ENCODE measurements around the gene LGI1. TPM values are rescaled to one million over a fixed set of nuclear protein-coding genes. Genes with fewer than 3 reads are reported as not detected.
"Not testable (repeated sequence)": the region's sequence is repeated elsewhere in the genome, so short reads cannot be mapped to it uniquely, and the experiment has no call there.

The LGI1 gene
- total RNA-seq, 1 donor from 2014 or later: 0.13 TPM

GRCh38 chr10:93820434-93820833 lies 62.7 kb downstream of the LGI1 start:
- TF ChIP-seq, protein P1, sequence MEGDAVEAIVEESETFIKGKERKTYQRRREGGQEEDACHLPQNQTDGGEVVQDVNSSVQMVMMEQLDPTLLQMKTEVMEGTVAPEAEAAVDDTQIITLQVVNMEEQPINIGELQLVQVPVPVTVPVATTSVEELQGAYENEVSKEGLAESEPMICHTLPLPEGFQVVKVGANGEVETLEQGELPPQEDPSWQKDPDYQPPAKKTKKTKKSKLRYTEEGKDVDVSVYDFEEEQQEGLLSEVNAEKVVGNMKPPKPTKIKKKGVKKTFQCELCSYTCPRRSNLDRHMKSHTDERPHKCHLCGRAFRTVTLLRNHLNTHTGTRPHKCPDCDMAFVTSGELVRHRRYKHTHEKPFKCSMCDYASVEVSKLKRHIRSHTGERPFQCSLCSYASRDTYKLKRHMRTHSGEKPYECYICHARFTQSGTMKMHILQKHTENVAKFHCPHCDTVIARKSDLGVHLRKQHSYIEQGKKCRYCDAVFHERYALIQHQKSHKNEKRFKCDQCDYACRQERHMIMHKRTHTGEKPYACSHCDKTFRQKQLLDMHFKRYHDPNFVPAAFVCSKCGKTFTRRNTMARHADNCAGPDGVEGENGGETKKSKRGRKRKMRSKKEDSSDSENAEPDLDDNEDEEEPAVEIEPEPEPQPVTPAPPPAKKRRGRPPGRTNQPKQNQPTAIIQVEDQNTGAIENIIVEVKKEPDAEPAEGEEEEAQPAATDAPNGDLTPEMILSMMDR (IDR thresholded peaks at IDR 0.05; ENCODE audit: unreplicated experiment): no peak
- Mint-ChIP-seq H3K4me1 (peaks cover 18% of the 10 kb centered on the region), H3K27me3 (ENCODE audit: low read depth) (peaks cover 24% of the 10 kb centered on the region), H3K4me3 (no peak overlapping the region), H3K36me3 (no peaks in the 10 kb centered on the region), H3K27ac (no peak overlapping the region), H3K9me3 (peaks cover 4% of the 10 kb centered on the region)
- no peak for DNase-seq (ENCODE audit: low spot score in 2 of 2, unreplicated experiment in 2 of 2)

DNA sequence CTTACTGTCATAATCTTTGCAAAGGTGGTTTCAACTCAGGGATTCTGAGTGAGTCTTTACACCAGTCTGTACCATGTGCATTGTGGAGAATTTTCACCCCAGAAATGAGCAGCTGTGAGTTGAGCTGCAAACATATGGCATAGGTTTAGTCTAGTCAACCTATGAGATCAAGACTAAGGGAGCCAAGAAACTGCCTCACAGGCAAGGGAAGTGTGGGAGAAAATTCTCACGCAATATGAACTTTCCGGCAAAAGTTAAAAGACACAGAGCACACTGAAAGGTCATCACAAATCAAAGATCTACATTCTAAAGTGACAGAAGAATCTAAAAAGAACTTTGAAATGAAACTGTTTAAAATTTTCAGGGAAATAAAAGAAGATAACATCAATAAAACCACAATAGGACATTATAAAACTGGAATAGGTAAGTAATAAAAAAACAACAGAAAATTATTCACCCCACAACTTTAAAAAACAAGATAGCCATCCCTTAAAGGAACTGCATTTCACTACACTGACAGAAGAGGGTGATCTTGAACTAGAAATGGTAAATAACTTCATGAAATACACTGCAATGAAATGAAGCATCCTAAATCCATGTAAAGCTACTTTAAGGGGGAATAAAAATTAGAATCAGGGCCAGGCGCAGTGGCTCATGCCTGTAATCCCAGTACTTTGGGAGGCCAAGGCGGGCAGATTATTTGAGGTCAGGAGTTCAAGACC lies 63.5 kb downstream of the LGI1 start:
- H3K36me3 Mint-ChIP-seq: no peaks in the 10 kb centered on the region
- H3K4me1 Mint-ChIP-seq: peaks cover 10% of the 10 kb centered on the region
- no peak overlapping the region for H3K4me3 Mint-ChIP-seq
- TF ChIP-seq, protein P1 (IDR thresholded peaks at IDR 0.05; ENCODE audit: unreplicated experiment): peak; percentile 36
- H3K27me3 Mint-ChIP-seq (ENCODE audit: low read depth): peaks cover 23% of the 10 kb centered on the region
- H3K27ac Mint-ChIP-seq: peak overlapping the region; percentile 48
- H3K9me3 Mint-ChIP-seq: peaks cover 4% of the 10 kb centered on the region
- no peak for DNase-seq (ENCODE audit: low spot score in 2 of 2, unreplicated experiment in 2 of 2)

DNA sequence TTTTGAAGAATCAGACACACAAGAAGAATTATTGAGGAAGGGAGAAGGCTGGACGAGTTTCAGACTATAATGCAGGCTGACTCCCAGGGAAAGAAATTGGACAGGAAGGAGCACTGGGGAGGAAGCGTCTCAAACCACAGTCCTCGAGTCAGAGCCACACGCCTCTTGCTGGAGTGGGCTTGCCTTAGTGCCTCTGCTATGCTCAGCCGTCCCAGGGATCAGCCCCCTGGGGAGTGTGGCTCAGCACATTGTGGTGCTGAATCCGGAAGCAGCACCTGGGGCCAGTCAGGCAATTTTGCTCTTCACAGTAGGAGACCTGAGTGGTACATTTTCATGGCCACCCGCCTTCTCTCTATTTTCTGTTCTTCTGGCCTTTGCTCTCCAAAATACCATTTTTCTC lies 68.6 kb downstream of the LGI1 start:
- Mint-ChIP-seq H3K36me3 (no peaks in the 10 kb centered on the region), H3K4me1 (peaks cover 1% of the 10 kb centered on the region), H3K27me3 (ENCODE audit: low read depth) (peaks cover 6% of the 10 kb centered on the region), H3K9me3 (no peaks in the 10 kb centered on the region), H3K4me3 (no peak overlapping the region), H3K27ac (no peak overlapping the region)
- TF ChIP-seq, protein P1 (IDR thresholded peaks at IDR 0.05; ENCODE audit: unreplicated experiment): no peak
- DNase-seq (ENCODE audit: low spot score in 2 of 2, unreplicated experiment in 2 of 2): no peak

DNA sequence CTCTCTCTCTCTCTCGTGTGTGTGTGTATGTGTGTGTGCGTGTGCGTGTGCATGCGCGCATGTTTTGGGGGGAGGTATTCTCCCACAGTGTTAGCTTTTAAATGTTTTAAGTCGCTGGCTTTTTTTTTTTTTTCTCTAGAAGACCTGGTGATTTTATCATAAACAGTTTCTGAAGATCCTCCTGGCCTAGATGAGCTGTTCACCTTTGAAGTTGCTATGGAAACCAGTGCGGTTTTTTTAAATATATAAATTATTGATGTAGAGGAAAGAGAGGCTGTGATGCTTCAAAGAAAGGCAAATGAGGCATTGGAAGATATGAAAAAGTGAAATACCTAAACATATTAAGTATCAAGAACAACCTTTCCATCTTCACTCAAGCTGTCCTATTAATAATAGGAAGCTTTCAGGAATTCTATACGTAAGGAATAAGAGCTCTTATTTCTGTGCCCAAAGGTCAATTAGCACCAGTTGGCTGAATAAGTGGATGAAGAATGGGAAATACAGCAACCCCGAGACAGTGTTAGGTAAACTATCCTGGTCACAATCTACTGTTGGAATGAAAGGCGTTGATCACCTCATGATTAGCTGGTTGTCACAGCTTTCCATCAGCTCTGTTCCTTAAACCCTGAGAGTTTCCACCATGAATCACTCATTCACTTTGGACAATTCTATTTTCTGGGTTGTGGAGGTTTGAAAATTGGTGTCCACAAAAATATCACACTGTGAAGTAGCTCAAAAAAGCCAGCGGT lies 69.5 kb downstream of the LGI1 start:
- no peaks in the 10 kb centered on the region for H3K36me3 Mint-ChIP-seq
- no peaks in the 10 kb centered on the region for H3K4me1 Mint-ChIP-seq
- peaks cover 2% of the 10 kb centered on the region for H3K9me3 Mint-ChIP-seq
- TF ChIP-seq, protein P1 (IDR thresholded peaks at IDR 0.05; ENCODE audit: unreplicated experiment): no peak
- H3K27ac Mint-ChIP-seq: no peak overlapping the region
- H3K4me3 Mint-ChIP-seq: no peak overlapping the region
- peaks cover 6% of the 10 kb centered on the region for H3K27me3 Mint-ChIP-seq (ENCODE audit: low read depth)
- DNase-seq (ENCODE audit: low spot score in 2 of 2, unreplicated experiment in 2 of 2): no peak

GRCh38 chr10:93831065-93831464 lies 73.3 kb downstream of the LGI1 start:
- not testable (repeated sequence) for H3K4me1 Mint-ChIP-seq; DNase-seq (ENCODE audit: low spot score in 2 of 2, unreplicated experiment in 2 of 2); H3K27ac Mint-ChIP-seq; H3K4me3 Mint-ChIP-seq; H3K36me3 Mint-ChIP-seq
- Mint-ChIP-seq H3K9me3 (peaks cover 14% of the 10 kb centered on the region), H3K27me3 (ENCODE audit: low read depth) (peaks cover 14% of the 10 kb centered on the region)

DNA sequence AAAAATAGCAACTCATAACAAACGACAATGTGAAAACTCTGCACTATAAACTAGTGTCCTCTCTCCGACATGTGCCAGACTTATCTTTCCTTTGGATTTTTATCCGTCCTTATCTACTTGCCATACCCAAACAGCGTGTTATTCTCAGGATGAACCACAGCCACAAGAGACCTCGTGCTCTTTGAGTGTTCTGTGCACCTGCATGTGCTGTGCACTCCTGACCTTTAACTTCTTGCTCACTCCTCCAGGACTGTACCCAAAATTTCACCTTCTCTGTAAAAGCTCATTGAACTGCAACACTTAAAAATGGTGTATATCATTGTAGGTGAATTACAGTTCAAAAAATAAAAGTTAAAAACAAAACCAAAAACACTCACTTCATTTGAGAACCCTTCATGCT lies 78.0 kb downstream of the LGI1 start:
- H3K36me3 Mint-ChIP-seq: peaks cover 1% of the 10 kb centered on the region
- peaks cover 18% of the 10 kb centered on the region for H3K27me3 Mint-ChIP-seq (ENCODE audit: low read depth)
- H3K27ac Mint-ChIP-seq: no peak overlapping the region
- DNase-seq (ENCODE audit: low spot score in 2 of 2, unreplicated experiment in 2 of 2): no peak
- TF ChIP-seq, protein P1 (IDR thresholded peaks at IDR 0.05; ENCODE audit: unreplicated experiment): no peak
- no peaks in the 10 kb centered on the region for H3K4me1 Mint-ChIP-seq
- peaks cover 14% of the 10 kb centered on the region for H3K9me3 Mint-ChIP-seq
- no peak overlapping the region for H3K4me3 Mint-ChIP-seq

Measured in mesothelial cell of epicardium (in vitro differentiated cells).